GM12891 (cell line): Measurements from ENCODE around the gene IFIT3.

Experiments used
- POLR2A ChIP-seq: IDR thresholded peaks from 2 replicates; pipeline ENCODE4 v1.6.1; 2011; ENCODE audit warnings: low read depth, low read length, control low read depth
- POLR2AphosphoS5 ChIP-seq: IDR thresholded peaks from 2 replicates; pipeline ENCODE4 v1.6.1; 2011; ENCODE audit warnings: low read depth, low read length, control low read depth

- TF ChIP-seq POLR2AphosphoS5 (no peak), POLR2A (no peak)
Observed at GRCh38 chr10:89297356-89297755, 30.4 kb upstream of the IFIT3 start.
